K562 (cell line): Measurements from ENCODE around the gene TMED4. TPM values are rescaled to one million over a fixed set of nuclear protein-coding genes. Genes with fewer than 3 reads are reported as not detected.

ENCODE experiments used
- BRD9 ChIP-seq: fragments of 450-650 bp; IDR thresholded peaks from 2 replicates; pipeline ENCODE4 v1.6.1; 2018; ENCODE audit warnings: low read depth; ENCODE audit not compliant: partially characterized antibody
- FOXP1 ChIP-seq: sonication (generic); formaldehyde crosslinking; IDR thresholded peaks from 2 replicates; pipeline ENCODE4 v1.8.0; 2022; ENCODE audit warnings: mild to moderate bottlenecking, missing genetic modification reagents
- HCFC1 ChIP-seq: IDR thresholded peaks from 2 replicates; pipeline ENCODE4 v1.6.1; 2012; ENCODE audit warnings: low read depth, low read length, improper control_type of control experiment
- NFE2 ChIP-seq: IDR thresholded peaks from 2 replicates; pipeline ENCODE4 v1.6.1; 2014; ENCODE audit warnings: antibody characterized with exemption, low read depth
- POLR2AphosphoS5 ChIP-seq: IDR thresholded peaks from 2 replicates; pipeline ENCODE4 v1.6.1; 2011; ENCODE audit warnings: mild to moderate bottlenecking, low read depth, low read length, moderate library complexity; ENCODE audit not compliant: control insufficient read depth, insufficient read depth
- PRPF4 ChIP-seq: fragments of 200-400 bp; formaldehyde crosslinking; IDR thresholded peaks from one replicate; pipeline ENCODE4 v1.6.1; 2017; ENCODE audit warnings: low read length, low read depth, mild to moderate bottlenecking; ENCODE audit not compliant: insufficient read depth, poor library complexity, severe bottlenecking
- RBM14 ChIP-seq: fragments of 200-400 bp; formaldehyde crosslinking; IDR thresholded peaks from 2 replicates; pipeline ENCODE4 v1.6.1; 2018; ENCODE audit warnings: low read depth, mild to moderate bottlenecking, low read length, moderate library complexity, borderline replicate concordance; ENCODE audit not compliant: insufficient read depth
- STAG1 ChIP-seq: sonication (generic); formaldehyde crosslinking; IDR thresholded peaks from 2 replicates; pipeline ENCODE4 v1.5.0; 2020; ENCODE audit warnings: missing genetic modification reagents, borderline replicate concordance
- ZKSCAN1 ChIP-seq: fragments of 150-350 bp; IDR thresholded peaks from 2 replicates; pipeline ENCODE4 v1.6.1; 2016; ENCODE audit warnings: low read depth, low read length
- ZNF146 ChIP-seq: IDR thresholded peaks from one replicate; pipeline ENCODE4 v1.6.1; 2018; ENCODE audit warnings: missing compliant biosample characterization; ENCODE audit not compliant: unreplicated experiment
- ZNF217 ChIP-seq: sonication (generic); formaldehyde crosslinking; IDR thresholded peaks from 2 replicates; pipeline ENCODE4 v1.8.0; 2022; ENCODE audit warnings: mild to moderate bottlenecking, missing genetic modification reagents
- ZNF263 ChIP-seq: sonication (generic); formaldehyde crosslinking; IDR thresholded peaks from 2 replicates; pipeline ENCODE4 v1.8.0; 2022; ENCODE audit warnings: mild to moderate bottlenecking, missing genetic modification reagents, borderline replicate concordance
- ZNF384 ChIP-seq: IDR thresholded peaks from 2 replicates; pipeline ENCODE4 v1.6.1; 2012; ENCODE audit warnings: low read depth, low read length, improper control_type of control experiment
- ZNF561 ChIP-seq: fragments of 450-650 bp; formaldehyde crosslinking; conservative IDR thresholded peaks from 2 replicates; pipeline ENCODE4 v1.4.0; 2020; ENCODE audit warnings: mild to moderate bottlenecking, moderate library complexity
- polyA plus RNA-seq, 8 experiments: library from polyadenylated mRNA; depleted of rRNA in 4 of 8; stranded (reverse) in 5 of 8; unstranded in 3 of 8; fragments of >200 nt; fragmentation: Nextera tagmentation in 2 of 8; fragmentation: Illumina TruSeq in 1 of 8; extraction: Ambion mirVana in 2 of 8; extraction: Trizol in 1 of 8; gene quantifications; 2 replicates each; pipeline versions ENCODE4 v1.2.1 to v1.2.3, GENCODE V29; 2011 to 2014; ENCODE audit warnings: inconsistent platforms in 1 of 8, missing spikeins in 1 of 8
- total RNA-seq, 7 experiments: library from RNA; depleted of rRNA in 6 of 7; stranded (reverse); fragments of >200 nt in 6 of 7; fragmentation: Illumina TruSeq in 2 of 7; extraction: Trizol in 2 of 7; gene quantifications; 2 replicates each; pipeline versions ENCODE4 v1.2.1 to v1.2.3, GENCODE V29; 2011 to 2021; ENCODE audit warnings: low replicate concordance in 1 of 7
- TF ChIP-seq, protein P1 (sequence below): sonication (generic); formaldehyde crosslinking; IDR thresholded peaks from 2 replicates; pipeline ENCODE4 v1.8.0; 2022; ENCODE audit warnings: mild to moderate bottlenecking, missing genetic modification reagents
- TF ChIP-seq, protein P2 (sequence below): IDR thresholded peaks from 2 replicates; pipeline ENCODE4 v1.6.1; 2016; ENCODE audit warnings: missing genetic modification characterization, missing compliant biosample characterization
- TF ChIP-seq, protein P3 (sequence below): sonication (generic); formaldehyde crosslinking; IDR thresholded peaks from 2 replicates; pipeline ENCODE4 v1.8.0; 2022; ENCODE audit warnings: mild to moderate bottlenecking, missing genetic modification reagents

TMED4 gene
- total and polyA plus RNA-seq, 9 of the 15 experiments (the other 6 are each of a cell fraction or from before 2014, with no cell fraction given) = 20.3 to 64.0 (median 42.1) TPM

DNA sequence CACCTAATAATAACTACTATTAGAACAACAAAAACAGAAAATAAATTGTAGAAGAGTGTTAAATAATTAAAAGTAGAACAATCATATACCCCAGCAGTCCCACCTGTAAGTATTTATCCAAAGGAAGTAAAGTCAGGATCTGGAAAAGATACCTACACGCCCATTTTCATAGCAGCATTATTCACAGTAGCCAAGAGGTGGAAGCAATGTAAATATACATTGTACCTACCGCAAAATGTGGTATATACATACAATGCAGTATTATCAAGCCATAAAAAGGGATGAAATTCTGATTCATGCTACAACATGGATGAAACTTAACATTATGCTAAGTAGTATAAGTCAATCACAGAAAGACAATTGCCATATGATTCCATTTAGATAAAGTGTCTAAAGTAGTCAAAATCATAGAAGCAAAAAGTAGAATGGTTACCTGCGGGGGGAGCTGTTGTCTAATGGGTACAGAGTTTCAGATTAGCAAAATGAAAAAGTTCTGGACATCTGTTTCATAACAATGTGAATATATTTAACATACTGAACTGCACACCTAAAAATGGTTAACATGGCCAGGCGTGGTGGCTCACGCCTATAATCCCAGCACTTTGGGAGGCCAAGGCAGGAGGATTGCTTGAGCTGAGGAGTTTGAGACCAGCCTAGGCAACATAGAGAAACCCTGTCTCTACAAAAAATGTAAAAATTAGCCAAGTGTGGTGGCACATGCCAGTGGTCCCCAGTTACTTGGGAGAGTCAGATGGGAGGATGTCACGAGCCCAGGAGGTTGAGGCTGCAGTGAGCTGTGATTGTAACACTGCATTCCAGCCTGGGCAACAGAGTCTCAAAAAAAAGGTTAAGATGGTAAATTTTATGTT lies 6.0 kb upstream of the TMED4 start (continued):
- TF ChIP-seq FOXP1 (CRISPR knock-in tag) (no peak), BRD9 (peak; percentile 66), ZNF217 (no peak), ZNF146 (CRISPR knock-in tag) (no peak), HCFC1 (no peak), RBM14 (no peak), ZKSCAN1 (no peak), ZNF384 (peak; percentile 19; the same call in 1 of the 2 replicates), STAG1 (CRISPR knock-in tag) (no peak), ZNF561 (CRISPR knock-in tag) (no peak), ZNF263 (no peak), POLR2AphosphoS5 (no peak), PRPF4 (no peak), NFE2 (no peak)
- TF ChIP-seq, protein P1, sequence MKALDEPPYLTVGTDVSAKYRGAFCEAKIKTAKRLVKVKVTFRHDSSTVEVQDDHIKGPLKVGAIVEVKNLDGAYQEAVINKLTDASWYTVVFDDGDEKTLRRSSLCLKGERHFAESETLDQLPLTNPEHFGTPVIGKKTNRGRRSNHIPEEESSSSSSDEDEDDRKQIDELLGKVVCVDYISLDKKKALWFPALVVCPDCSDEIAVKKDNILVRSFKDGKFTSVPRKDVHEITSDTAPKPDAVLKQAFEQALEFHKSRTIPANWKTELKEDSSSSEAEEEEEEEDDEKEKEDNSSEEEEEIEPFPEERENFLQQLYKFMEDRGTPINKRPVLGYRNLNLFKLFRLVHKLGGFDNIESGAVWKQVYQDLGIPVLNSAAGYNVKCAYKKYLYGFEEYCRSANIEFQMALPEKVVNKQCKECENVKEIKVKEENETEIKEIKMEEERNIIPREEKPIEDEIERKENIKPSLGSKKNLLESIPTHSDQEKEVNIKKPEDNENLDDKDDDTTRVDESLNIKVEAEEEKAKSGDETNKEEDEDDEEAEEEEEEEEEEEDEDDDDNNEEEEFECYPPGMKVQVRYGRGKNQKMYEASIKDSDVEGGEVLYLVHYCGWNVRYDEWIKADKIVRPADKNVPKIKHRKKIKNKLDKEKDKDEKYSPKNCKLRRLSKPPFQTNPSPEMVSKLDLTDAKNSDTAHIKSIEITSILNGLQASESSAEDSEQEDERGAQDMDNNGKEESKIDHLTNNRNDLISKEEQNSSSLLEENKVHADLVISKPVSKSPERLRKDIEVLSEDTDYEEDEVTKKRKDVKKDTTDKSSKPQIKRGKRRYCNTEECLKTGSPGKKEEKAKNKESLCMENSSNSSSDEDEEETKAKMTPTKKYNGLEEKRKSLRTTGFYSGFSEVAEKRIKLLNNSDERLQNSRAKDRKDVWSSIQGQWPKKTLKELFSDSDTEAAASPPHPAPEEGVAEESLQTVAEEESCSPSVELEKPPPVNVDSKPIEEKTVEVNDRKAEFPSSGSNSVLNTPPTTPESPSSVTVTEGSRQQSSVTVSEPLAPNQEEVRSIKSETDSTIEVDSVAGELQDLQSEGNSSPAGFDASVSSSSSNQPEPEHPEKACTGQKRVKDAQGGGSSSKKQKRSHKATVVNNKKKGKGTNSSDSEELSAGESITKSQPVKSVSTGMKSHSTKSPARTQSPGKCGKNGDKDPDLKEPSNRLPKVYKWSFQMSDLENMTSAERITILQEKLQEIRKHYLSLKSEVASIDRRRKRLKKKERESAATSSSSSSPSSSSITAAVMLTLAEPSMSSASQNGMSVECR (CRISPR knock-in tag) = no peak
- TF ChIP-seq, protein P2, sequence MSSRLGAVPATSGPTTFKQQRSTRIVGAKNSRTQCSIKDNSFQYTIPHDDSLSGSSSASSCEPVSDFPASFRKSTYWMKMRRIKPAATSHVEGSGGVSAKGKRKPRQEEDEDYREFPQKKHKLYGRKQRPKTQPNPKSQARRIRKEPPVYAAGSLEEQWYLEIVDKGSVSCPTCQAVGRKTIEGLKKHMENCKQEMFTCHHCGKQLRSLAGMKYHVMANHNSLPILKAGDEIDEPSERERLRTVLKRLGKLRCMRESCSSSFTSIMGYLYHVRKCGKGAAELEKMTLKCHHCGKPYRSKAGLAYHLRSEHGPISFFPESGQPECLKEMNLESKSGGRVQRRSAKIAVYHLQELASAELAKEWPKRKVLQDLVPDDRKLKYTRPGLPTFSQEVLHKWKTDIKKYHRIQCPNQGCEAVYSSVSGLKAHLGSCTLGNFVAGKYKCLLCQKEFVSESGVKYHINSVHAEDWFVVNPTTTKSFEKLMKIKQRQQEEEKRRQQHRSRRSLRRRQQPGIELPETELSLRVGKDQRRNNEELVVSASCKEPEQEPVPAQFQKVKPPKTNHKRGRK (tag) = no peak
- TF ChIP-seq, protein P3, sequence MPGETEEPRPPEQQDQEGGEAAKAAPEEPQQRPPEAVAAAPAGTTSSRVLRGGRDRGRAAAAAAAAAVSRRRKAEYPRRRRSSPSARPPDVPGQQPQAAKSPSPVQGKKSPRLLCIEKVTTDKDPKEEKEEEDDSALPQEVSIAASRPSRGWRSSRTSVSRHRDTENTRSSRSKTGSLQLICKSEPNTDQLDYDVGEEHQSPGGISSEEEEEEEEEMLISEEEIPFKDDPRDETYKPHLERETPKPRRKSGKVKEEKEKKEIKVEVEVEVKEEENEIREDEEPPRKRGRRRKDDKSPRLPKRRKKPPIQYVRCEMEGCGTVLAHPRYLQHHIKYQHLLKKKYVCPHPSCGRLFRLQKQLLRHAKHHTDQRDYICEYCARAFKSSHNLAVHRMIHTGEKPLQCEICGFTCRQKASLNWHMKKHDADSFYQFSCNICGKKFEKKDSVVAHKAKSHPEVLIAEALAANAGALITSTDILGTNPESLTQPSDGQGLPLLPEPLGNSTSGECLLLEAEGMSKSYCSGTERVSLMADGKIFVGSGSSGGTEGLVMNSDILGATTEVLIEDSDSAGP (CRISPR knock-in tag) = no peak
